NCI-H1436 (cell line): ENCODE measurements around the gene ITGB1.
A peak's percentile ranks its signal among the peaks of the same experiment; 100 is the strongest.
"Not testable (repeated sequence)": the region's sequence is repeated elsewhere in the genome, so short reads cannot be mapped to it uniquely, and the experiment has no call there.

ENCODE experiments used
- DNase-seq: peaks from one replicate; lab custom pipeline; 2025; lab: John Stamatoyannopoulos, UW

Gene ITGB1

GRCh38 chr10:32980558-32981468, 22.8 kb upstream of the ITGB1 start:
- peak; percentile 86 for DNase-seq

- DNase-seq, result no peak
Measured at GRCh38 chr10:32980242-32980557, 22.2 kb upstream of the ITGB1 start.

- DNase-seq, result not testable (repeated sequence)
Measured at GRCh38 chr10:32979719-32980118, 21.7 kb upstream of the ITGB1 start.

GRCh38 chr10:32979041-32979440, 21.0 kb upstream of the ITGB1 start:
- DNase-seq, result no peak

- not testable (repeated sequence) for DNase-seq
Measured at GRCh38 chr10:32977846-32978809, 20.1 kb upstream of the ITGB1 start.

- DNase-seq, result no peak
Measured at GRCh38 chr10:32976338-32976737, 18.3 kb upstream of the ITGB1 start.

- no peak for DNase-seq
Measured at GRCh38 chr10:32972929-32973328, 14.9 kb upstream of the ITGB1 start.

- peak; percentile 32 for DNase-seq
Measured at GRCh38 chr10:32972460-32972859, 14.4 kb upstream of the ITGB1 start.

GRCh38 chr10:32971536-32972091, 13.6 kb upstream of the ITGB1 start:
- peak; percentile 48 for DNase-seq

GRCh38 chr10:32970910-32971309, 12.9 kb upstream of the ITGB1 start:
- DNase-seq, result no peak

GRCh38 chr10:32964270-32964669, 6.2 kb upstream of the ITGB1 start:
- DNase-seq, result no peak

- DNase-seq, result no peak
Measured at GRCh38 chr10:32963096-32963495, 5.1 kb upstream of the ITGB1 start.

GRCh38 chr10:32962521-32962920, 4.5 kb upstream of the ITGB1 start:
- DNase-seq, result no peak

GRCh38 chr10:32961895-32962369, 3.9 kb upstream of the ITGB1 start:
- DNase-seq, result no peak

GRCh38 chr10:32961343-32961894, 3.4 kb upstream of the ITGB1 start:
- no peak for DNase-seq

GRCh38 chr10:32960022-32960421, 2.0 kb upstream of the ITGB1 start:
- no peak for DNase-seq

GRCh38 chr10:32959006-32959920, 1.2 kb upstream of the ITGB1 start:
- no peak for DNase-seq

- DNase-seq, result no peak
Measured at GRCh38 chr10:32957341-32958084, 517 bp downstream of the ITGB1 start.

- no peak for DNase-seq
Measured at GRCh38 chr10:32956365-32957197, 1.4 kb downstream of the ITGB1 start.
